ENCODE results near the gene TCF7L1.

TCF7L1 gene

GRCh38 chr2:85255456-85255812 is 122.2 kb downstream of the TCF7L1 start:
- no peak for TF ChIP-seq CTCF (IDR thresholded peaks at IDR 0.05; ENCODE audit: low read depth, low read length)
- DNase-seq (ENCODE audit: extremely low read depth, low read depth): no peak

GRCh38 chr2:85255813-85256594 is 122.8 kb downstream of the TCF7L1 start:
- DNase-seq (ENCODE audit: extremely low read depth, low read depth): no peak
- no peak for TF ChIP-seq CTCF (IDR thresholded peaks at IDR 0.05; ENCODE audit: low read depth, low read length)

- DNase-seq (ENCODE audit: extremely low read depth, low read depth): no peak
- no peak for TF ChIP-seq CTCF (IDR thresholded peaks at IDR 0.05; ENCODE audit: low read depth, low read length)
Measured at GRCh38 chr2:85257359-85257969, 124.3 kb downstream of the TCF7L1 start.

- no peak for DNase-seq (ENCODE audit: extremely low read depth, low read depth)
- TF ChIP-seq CTCF (IDR thresholded peaks at IDR 0.05; ENCODE audit: low read depth, low read length): no peak
Measured at GRCh38 chr2:85257970-85258605, 124.9 kb downstream of the TCF7L1 start.

GRCh38 chr2:85259101-85259590 is 126.0 kb downstream of the TCF7L1 start:
- TF ChIP-seq CTCF (IDR thresholded peaks at IDR 0.05; ENCODE audit: low read depth, low read length): no peak
- peak; percentile 69 for DNase-seq (ENCODE audit: extremely low read depth, low read depth)

- TF ChIP-seq CTCF (IDR thresholded peaks at IDR 0.05; ENCODE audit: low read depth, low read length): no peak
Measured at GRCh38 chr2:85259879-85260278, 126.7 kb downstream of the TCF7L1 start.

GRCh38 chr2:85263591-85263990 is 130.4 kb downstream of the TCF7L1 start:
- no peak for DNase-seq (ENCODE audit: extremely low read depth, low read depth)
- no peak for TF ChIP-seq CTCF (IDR thresholded peaks at IDR 0.05; ENCODE audit: low read depth, low read length)

More at GRCh38 chr2:85259879-85260278, 126.7 kb downstream of the TCF7L1 start:
- no peak for DNase-seq (ENCODE audit: extremely low read depth, low read depth)
